ENCODE results near the gene CNR2.
A peak's percentile ranks its signal among the peaks of the same experiment; 100 is the strongest.

The CNR2 gene

GRCh38 chr1:23916209-23917131 lies 3.3 kb upstream of the CNR2 start:
- peak; percentile 77 for DNase-seq (ENCODE audit: low read depth)
- H3K4me3 ChIP-seq (ENCODE audit: low read depth, low read length), result no peak overlapping the region
- peak; percentile 87 for TF ChIP-seq CTCF (IDR thresholded peaks at IDR 0.05; ENCODE audit: low read depth, low read length, missing control alignments)

DNA sequence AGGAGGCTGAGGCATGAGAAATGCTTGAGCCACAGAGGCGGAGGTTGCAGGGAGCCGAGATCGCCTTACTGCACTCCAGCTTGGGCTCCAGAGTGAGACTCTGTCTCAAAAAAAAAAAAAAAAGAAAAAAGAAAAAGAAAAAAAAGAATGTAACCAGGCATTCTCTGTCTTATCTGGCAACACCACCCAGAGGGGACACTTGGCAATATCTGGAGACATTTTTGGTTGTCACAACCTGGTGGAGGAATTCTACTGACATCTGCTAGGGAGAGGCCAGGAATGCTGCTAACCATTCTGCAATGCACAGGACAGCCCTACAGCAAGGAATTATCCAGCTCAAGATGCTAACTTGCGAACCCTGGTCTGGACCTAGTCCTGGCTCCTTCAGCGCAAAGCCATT lies 2.3 kb upstream of the CNR2 start:
- no peak overlapping the region for H3K4me3 ChIP-seq (ENCODE audit: low read depth, low read length)
- no peak for TF ChIP-seq CTCF (IDR thresholded peaks at IDR 0.05; ENCODE audit: low read depth, low read length, missing control alignments)
- DNase-seq (ENCODE audit: low read depth), result no peak

- no peak for TF ChIP-seq CTCF (IDR thresholded peaks at IDR 0.05; ENCODE audit: low read depth, low read length, missing control alignments)
- H3K4me3 ChIP-seq (ENCODE audit: low read depth, low read length), result no peak overlapping the region
- DNase-seq (ENCODE audit: low read depth), result no peak
These were observed 1.8 kb upstream of the CNR2 start for GRCh38 chr1:23914921-23915320.

- DNase-seq (ENCODE audit: low read depth), result no peak
- no peak for TF ChIP-seq CTCF (IDR thresholded peaks at IDR 0.05; ENCODE audit: low read depth, low read length, missing control alignments)
- H3K4me3 ChIP-seq (ENCODE audit: low read depth, low read length), result peak overlapping the region; percentile 48
These were observed 1.2 kb downstream of the CNR2 start for GRCh38 chr1:23911921-23912320.

- no peak for TF ChIP-seq CTCF (IDR thresholded peaks at IDR 0.05; ENCODE audit: low read depth, low read length, missing control alignments)
- peak; percentile 84 for DNase-seq (ENCODE audit: low read depth)
- peak overlapping the region; percentile 48 for H3K4me3 ChIP-seq (ENCODE audit: low read depth, low read length)
These were observed 2.5 kb downstream of the CNR2 start for GRCh38 chr1:23910553-23911246.

DNA sequence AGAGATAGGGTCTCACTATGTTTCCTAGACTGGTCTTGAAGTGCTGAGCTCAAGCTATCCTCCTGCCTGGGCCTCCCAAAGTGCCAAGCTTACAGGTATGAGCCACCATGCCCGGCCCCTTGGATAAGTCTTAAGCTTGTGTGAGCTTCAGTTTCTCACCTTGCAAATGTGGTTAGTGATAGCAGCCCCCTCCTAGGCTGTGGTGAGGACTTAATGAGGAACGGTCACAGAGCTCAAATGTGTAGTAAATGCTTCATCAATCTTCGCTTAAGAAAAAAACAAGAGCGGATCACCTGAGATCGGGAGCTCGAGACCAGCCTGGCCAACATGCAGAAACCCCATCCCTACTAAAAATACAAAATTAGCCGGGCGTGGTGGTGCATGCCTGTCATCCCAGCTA lies 3.0 kb downstream of the CNR2 start:
- no peak for TF ChIP-seq CTCF (IDR thresholded peaks at IDR 0.05; ENCODE audit: low read depth, low read length, missing control alignments)
- no peak for DNase-seq (ENCODE audit: low read depth)
- H3K4me3 ChIP-seq (ENCODE audit: low read depth, low read length), result peak overlapping the region; percentile 48

Measured in GM12864 (cell line).